HG03064 (cell line): ENCODE measurements around the gene KCNS3.

ENCODE experiments used
- ATAC-seq: cut with Tn5 transposase; IDR thresholded peaks from one replicate; pipeline ENCODE4 v1.9.1; 2021; ENCODE audit warnings: low read depth; ENCODE audit not compliant: unreplicated experiment

Gene KCNS3

DNA sequence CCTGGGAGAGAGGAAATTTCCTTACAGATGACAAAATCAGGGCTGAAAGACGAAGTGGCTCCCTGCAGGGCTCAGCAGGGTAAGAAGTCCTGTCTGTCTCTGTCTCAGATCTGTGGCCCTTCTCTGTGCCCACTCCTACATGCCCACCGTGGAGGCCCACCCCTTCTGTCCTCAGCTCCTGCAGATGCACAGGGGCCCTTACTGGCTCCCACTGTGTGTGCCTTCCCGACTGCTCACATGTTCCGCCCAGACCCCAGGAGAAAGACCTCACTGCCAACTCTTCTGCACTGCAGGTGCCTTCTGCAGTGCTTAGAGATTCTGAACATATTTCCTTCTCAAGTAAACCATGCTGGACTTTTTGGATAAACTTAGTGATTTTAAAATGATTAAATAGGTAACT is 1.9 kb upstream of the KCNS3 start:
- no peak for ATAC-seq

DNA sequence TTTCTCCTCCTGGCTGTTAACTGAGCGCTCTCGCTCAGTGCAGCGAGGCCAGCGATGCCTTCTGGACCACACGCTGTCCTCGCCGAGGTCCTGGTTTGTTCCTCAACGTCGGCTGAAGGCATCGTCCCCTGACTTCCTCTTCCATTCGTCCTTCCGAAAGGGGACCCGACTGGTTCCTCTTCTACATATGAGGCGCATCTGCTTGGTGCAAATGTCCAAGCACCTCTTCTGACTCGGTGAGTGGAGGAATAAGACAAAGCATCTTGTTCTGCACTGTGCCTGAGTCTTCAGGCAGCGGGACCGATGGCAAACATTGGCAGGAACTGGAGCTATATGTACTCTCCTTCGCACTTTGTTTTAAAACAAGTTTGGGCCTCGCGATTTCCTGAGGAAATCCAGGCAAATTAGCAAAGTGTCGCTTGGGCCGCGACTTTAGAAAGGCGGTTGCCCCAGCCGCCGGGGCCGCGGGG is 621 bp upstream of the KCNS3 start:
- peak; percentile 23 for ATAC-seq

- ATAC-seq: peak; percentile 7
Observed at GRCh38 chr2:17879137-17879912, 858 bp downstream of the KCNS3 start.

GRCh38 chr2:17879913-17880274 is 1.4 kb downstream of the KCNS3 start:
- no peak for ATAC-seq

- no peak for ATAC-seq
Observed at GRCh38 chr2:17892770-17893534, 14.5 kb downstream of the KCNS3 start.

DNA sequence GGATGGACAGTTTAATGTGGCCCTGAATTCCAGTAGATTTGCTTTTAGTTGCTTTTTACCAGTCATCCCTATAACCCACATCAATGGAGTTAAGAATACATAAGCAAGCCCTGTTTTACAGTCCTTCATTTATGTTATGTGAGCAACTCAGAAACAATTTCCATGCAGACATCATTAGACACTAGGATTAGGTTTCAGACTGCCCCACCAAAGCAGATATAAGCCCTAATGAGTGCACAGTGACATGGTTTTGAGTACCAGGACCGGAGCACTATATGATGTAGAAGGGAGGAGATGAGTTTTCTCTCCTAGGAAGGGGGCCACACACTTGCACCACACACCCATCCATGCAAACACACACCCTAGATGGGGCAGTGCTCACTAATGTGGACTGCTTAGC is 15.5 kb downstream of the KCNS3 start:
- no peak for ATAC-seq

- no peak for ATAC-seq
Observed at GRCh38 chr2:17894556-17894955, 16.1 kb downstream of the KCNS3 start.

GRCh38 chr2:17899871-17900270 is 21.4 kb downstream of the KCNS3 start:
- ATAC-seq: no peak

DNA sequence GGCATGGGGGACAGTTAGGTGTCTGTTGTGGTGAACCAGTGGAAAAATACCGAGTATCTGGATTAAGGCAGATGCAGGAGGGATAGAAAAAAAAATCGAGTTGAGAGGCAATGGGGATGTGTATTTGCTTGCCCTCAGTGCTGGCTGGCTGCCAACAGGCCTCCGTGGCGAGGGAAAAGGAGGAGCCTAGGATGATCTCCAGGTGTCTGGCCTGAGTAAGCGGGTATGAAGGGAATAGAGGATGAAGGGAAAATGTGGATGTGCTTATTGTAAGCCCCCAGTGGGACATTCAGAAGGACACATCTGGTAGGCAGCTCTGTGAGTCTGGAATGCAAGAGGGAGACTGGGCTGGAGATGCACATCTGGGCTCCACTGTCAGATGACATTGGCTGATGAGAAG is 22.8 kb downstream of the KCNS3 start:
- no peak for ATAC-seq

- ATAC-seq: no peak
Observed at GRCh38 chr2:17910980-17911379, 32.5 kb downstream of the KCNS3 start.

GRCh38 chr2:17911491-17912260 is 33.2 kb downstream of the KCNS3 start:
- peak; percentile 24 for ATAC-seq

GRCh38 chr2:17912266-17912691 is 33.8 kb downstream of the KCNS3 start:
- peak; percentile 99 for ATAC-seq

DNA sequence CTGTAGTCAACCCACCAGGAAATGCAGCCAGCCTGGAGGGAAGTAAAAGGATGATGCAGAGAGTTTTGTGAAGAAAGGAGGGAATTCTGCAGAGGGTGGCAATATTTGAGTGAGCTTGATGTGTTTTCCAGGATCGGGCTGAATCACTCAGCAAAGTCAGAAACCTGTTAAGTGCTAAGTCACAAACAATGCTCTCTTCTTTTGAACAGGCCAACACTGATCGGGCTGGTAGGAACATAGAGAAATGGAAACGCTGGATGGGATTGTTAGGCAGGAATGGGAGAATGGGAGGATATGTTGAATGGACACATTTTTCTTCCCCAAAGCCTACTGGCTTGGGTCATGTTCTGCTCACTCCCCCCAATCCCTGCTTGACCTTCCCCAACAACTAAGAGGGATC is 36.6 kb downstream of the KCNS3 start:
- no peak for ATAC-seq

- ATAC-seq: no peak
Observed at GRCh38 chr2:17915811-17916518, 37.5 kb downstream of the KCNS3 start.

DNA sequence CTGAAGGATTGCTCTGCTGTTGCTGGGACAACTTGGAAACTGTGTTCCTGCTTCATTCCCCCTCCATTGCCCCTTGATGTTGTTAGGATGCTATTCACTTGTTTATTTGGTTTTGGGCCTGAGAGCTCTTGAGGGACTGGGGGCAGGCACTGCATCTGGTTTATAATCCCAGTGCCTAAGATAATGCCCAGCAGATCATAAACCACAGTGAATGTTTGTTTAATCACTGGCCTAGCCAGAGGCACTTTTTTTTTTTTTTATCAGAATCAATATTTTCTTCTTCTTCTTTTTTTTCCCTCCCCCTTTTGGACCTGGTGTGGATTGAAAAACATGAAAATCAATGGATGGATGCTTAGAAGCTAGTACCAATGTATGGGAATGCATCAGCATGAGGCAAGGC is 38.1 kb downstream of the KCNS3 start:
- ATAC-seq: no peak

DNA sequence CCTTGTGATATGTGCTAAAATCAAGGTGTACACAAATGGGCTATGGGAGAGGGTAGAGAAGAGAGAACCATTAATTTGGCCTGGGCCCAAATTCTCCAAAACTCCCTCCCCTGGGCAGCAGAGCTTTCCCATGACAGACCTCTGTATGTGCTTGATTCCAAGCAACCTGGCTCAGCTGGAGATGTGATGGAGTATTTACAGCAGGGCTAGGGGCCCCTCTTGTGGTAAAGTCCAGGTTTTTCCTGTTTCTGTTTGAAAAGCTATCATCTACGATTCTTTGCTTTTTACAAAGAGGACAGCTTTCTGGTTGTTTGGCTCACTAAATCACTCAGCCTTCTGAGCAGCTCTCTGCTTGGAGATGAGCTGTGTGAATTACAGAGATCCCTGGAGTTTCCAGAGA is 40.3 kb downstream of the KCNS3 start:
- no peak for ATAC-seq

DNA sequence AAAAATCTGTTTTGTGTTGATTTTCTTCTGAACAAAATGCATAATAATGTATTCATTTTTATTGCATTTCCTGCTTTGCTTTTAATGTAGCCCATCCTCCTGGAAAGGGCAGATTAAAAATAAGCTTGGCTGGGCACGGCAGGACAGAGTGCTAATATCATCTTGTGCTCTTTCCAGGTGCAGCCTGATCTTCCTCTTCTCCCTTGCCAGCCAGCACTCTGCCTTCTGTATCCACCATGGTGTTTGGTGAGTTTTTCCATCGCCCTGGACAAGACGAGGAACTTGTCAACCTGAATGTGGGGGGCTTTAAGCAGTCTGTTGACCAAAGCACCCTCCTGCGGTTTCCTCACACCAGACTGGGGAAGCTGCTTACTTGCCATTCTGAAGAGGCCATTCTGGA is 52.3 kb downstream of the KCNS3 start:
- no peak for ATAC-seq

GRCh38 chr2:17933256-17933655 is 54.8 kb downstream of the KCNS3 start:
- ATAC-seq: no peak

DNA sequence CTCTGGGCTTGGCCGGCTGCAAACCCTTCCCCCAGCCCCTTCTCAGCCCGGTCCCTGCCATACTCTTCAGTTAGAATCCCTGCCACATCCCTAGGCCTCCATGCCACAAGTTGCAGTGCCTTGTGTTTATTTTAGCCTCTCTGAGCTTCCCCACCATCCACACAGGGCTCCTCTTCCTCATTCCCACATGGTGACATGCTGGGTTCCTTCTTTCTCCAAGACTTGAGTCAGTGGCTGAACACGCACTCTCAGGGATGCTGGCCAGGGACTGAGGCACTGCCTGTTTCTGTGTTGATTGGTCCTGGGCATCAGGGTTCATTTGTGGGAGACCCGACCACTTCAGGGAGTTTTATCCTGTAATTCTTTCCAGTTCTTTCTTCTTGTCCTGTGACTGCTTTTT is 56.3 kb downstream of the KCNS3 start:
- no peak for ATAC-seq

DNA sequence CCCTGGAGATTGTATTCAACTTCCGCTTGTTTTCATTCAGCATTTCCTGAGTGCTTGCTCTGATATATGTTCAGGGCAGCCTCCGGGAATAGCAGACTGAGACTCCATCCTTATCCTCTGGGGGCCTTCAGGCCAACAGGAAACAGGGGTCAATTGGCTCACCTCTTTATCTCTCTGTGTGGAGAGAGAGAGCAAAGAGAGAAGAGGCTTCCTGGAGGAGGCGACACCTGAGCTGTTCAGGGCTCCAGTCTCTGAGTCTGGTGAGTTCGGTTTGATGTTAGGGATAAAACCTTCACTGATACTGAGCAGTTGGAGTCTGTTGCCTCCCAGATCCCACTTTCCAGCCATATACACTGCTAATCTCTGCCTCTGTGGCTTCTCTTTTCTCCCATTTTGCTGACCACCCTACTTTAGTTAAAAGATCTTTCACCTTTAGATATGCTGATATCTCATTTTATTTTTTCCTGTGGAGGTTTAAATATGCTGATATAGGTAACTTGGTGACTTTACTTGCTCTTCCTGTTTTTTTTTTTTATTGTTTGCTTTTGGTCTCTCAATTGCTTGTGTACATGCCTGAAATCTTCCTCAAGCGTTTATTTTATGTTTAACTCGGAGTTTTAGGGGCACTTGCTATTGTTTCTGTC is 56.9 kb downstream of the KCNS3 start:
- ATAC-seq: no peak
